K562 (cell line): ENCODE data around the gene MMP20. TPM values are rescaled to one million over a fixed set of nuclear protein-coding genes. Genes with fewer than 3 reads are reported as not detected.

Experiments used
- ATAC-seq: fragments of 200-7000 bp; cut with Tn5 transposase; 3 replicates; pipeline ENCODE4 v1.9.1; 2020; ENCODE audit warnings: moderate library complexity
- BruUV-seq: library from RNA; stranded (reverse); fragments of 400-500 nt; replicated peaks from 2 replicates; lab custom pipeline; 2021; lab: Mats Ljungman, UMichigan
- CTCF ChIA-PET: fragments of 300-600 bp; formaldehyde crosslinking; extraction: SDS; loops from one replicate; lab custom pipeline; 2021; ENCODE audit warnings: low intra/inter-chr PET ratio; lab: Yijun Ruan, JAX
- POLR2A ChIA-PET: fragments of 300-600, 350-650 bp; sonication (Branson Sonifier 250); formaldehyde crosslinking; extraction: SDS; loops from one replicate; lab custom pipeline; 2021; ENCODE audit warnings: antibody characterized with exemption, inconsistent platforms; lab: Yijun Ruan, JAX
- DNase-seq, 4 experiments: peaks; one replicate each; pipeline versions ENCODE4 v3.0.0 to v3.0.0-alpha.2; 2011 to 2018; ENCODE audit warnings: low spot score in 3 of 4, mixed read lengths in 3 of 4; ENCODE audit errors: extremely low read depth in 1 of 4
- FAIRE-seq: peaks from 2 replicates; lab custom pipeline; 2011; peaks lifted over from hg19 to GRCh38; lab: Jason Lieb, UNC
- H2AFZ ChIP-seq: 2 replicates; pipeline ENCODE4 v1.6.0; 2011; ENCODE audit warnings: low read depth, low read length, control low read depth, inconsistent platforms
- H3K27ac ChIP-seq: fragments of 200-600 bp; 3 replicates; pipeline ENCODE4 v1.8.0; 2011; ENCODE audit warnings: low read depth, mild to moderate bottlenecking, control low read depth, inconsistent platforms, low read length, moderate library complexity, mixed read lengths; ENCODE audit errors: extremely low read depth
- H3K27me3 ChIP-seq, 2 experiments: fragments of 300-600 bp in 1 of 2; 2 replicates in 1 of 2; 3 replicates in 1 of 2; pipeline versions ENCODE4 v1.6.0 to v1.8.0; 2011; ENCODE audit warnings: inconsistent platforms in 2 of 2, low read length in 2 of 2, mild to moderate bottlenecking in 1 of 2, mixed read lengths in 1 of 2, moderate library complexity in 1 of 2; ENCODE audit not compliant: control insufficient read depth in 2 of 2, insufficient read depth in 2 of 2
- H3K36me3 ChIP-seq: fragments of 300-600 bp; 3 replicates; pipeline ENCODE4 v1.8.0; 2011; ENCODE audit warnings: mild to moderate bottlenecking, low read length, inconsistent platforms; ENCODE audit not compliant: control insufficient read depth, insufficient read depth
- H3K4me1 ChIP-seq, 2 experiments: fragments of 200-600 bp in 1 of 2; replicated peaks in 1 of 2; 2 replicates in 1 of 2; 3 replicates in 1 of 2; pipeline versions ENCODE4 v1.5.1 to v1.8.0; 2011; ENCODE audit warnings: inconsistent platforms in 2 of 2, low read length in 2 of 2, mild to moderate bottlenecking in 1 of 2, mixed read lengths in 1 of 2, moderate library complexity in 1 of 2; ENCODE audit not compliant: control insufficient read depth in 2 of 2, insufficient read depth in 2 of 2
- H3K4me2 ChIP-seq: 2 replicates; pipeline ENCODE4 v1.6.1; 2011; ENCODE audit warnings: low read length, control low read depth, inconsistent platforms, mixed read lengths; ENCODE audit not compliant: insufficient read depth
- H3K4me3 ChIP-seq: fragments of 200-600 bp; sonication (generic), shearing (Covaris generic); 2 replicates; pipeline ENCODE4 v1.5.1; 2016; ENCODE audit warnings: control low read depth, inconsistent platforms
- H3K79me2 ChIP-seq: fragments of 200-600 bp; 3 replicates; pipeline ENCODE4 v1.8.0; 2011; ENCODE audit warnings: low read length, inconsistent platforms; ENCODE audit not compliant: control insufficient read depth, insufficient read depth
- H3K9ac ChIP-seq, 2 experiments: 2 replicates each; pipeline versions ENCODE4 v1.6.0 to v1.6.1; 2011; ENCODE audit warnings: low read depth in 2 of 2, low read length in 2 of 2, control low read depth in 1 of 2, inconsistent platforms in 1 of 2, mild to moderate bottlenecking in 1 of 2, mixed read lengths in 1 of 2; ENCODE audit not compliant: insufficient read depth in 1 of 2
- H3K9me1 ChIP-seq: one replicate; pipeline ENCODE4 v1.6.0; 2011; ENCODE audit warnings: inconsistent platforms, mild to moderate bottlenecking, low read length, moderate library complexity; ENCODE audit not compliant: control insufficient read depth, insufficient read depth
- H3K9me3 ChIP-seq: replicated peaks from 2 replicates; pipeline ENCODE4 v1.5.1; 2011; ENCODE audit warnings: low read depth, low read length, inconsistent platforms; ENCODE audit not compliant: control insufficient read depth, insufficient read depth
- H4K20me1 ChIP-seq: replicated peaks from 2 replicates; pipeline ENCODE4 v1.6.1; 2011; ENCODE audit warnings: low read length, inconsistent platforms, mixed read lengths; ENCODE audit not compliant: control insufficient read depth, insufficient read depth
- FOSL1 ChIP-seq: fragments of 200-800 bp; sonication (Bioruptor generic); conservative IDR thresholded peaks from 2 replicates; pipeline ENCODE4 v1.6.1; 2016; ENCODE audit warnings: missing genetic modification characterization, missing compliant biosample characterization
- HNRNPK ChIP-seq: fragments of 200-400 bp; formaldehyde crosslinking; IDR thresholded peaks from one replicate; pipeline ENCODE4 v1.6.1; 2018; ENCODE audit warnings: mild to moderate bottlenecking, low read depth, low read length; ENCODE audit not compliant: poor library complexity, severe bottlenecking
- JUND ChIP-seq, 2 experiments: IDR thresholded peaks; 2 replicates in 1 of 2; 3 replicates in 1 of 2; pipeline ENCODE4 v1.6.1; 2011; ENCODE audit warnings: borderline replicate concordance in 2 of 2, low read depth in 2 of 2, low read length in 2 of 2, improper control_type of control experiment in 1 of 2, missing biosample characterization in 1 of 2, missing genetic modification characterization in 1 of 2, missing genetic modification reagents in 1 of 2
- PTRF ChIP-seq: fragments of 450-650 bp; IDR thresholded peaks from 2 replicates; pipeline ENCODE4 v1.6.1; 2016; ENCODE audit warnings: mild to moderate bottlenecking, missing genetic modification characterization, missing compliant biosample characterization
- PYGO2 ChIP-seq: fragments of 450-650 bp; IDR thresholded peaks from 2 replicates; pipeline ENCODE4 v1.6.1; 2016; ENCODE audit warnings: mild to moderate bottlenecking, missing genetic modification characterization, moderate library complexity, missing compliant biosample characterization
- SRSF1 ChIP-seq: fragments of 200-400 bp; formaldehyde crosslinking; IDR thresholded peaks from 2 replicates; pipeline ENCODE4 v1.6.1; 2017; ENCODE audit warnings: mild to moderate bottlenecking, low read depth, low read length, moderate library complexity
- SRSF7 ChIP-seq: fragments of 200-400 bp; formaldehyde crosslinking; optimal IDR thresholded peaks from 2 replicates; pipeline ENCODE3; 2017; ENCODE audit warnings: mild to moderate bottlenecking, low read depth, low read length
- WGBS: fragments of 100-300 bp; shearing (Covaris generic); methylation state at CpG from one replicate; pipeline ENCODE4 v1.1.6; 2016; ENCODE audit warnings: low coverage, mixed read lengths; ENCODE audit not compliant: insufficient coverage; ENCODE audit errors: missing lambda C conversion rate; 5-methylcytosine and 5-hydroxymethylcytosine counted together
- in situ Hi-C: fragments of 300-500 bp; cut with MboI; formaldehyde crosslinking; loops from 4 replicates; pipeline ENCODE4 v1.15.0; 2018; ENCODE audit warnings: inconsistent platforms, mixed read lengths
- intact Hi-C: fragments of 100-400 bp; cut with micrococcal nuclease; formaldehyde crosslinking; loops from 2 replicates; pipeline ENCODE4 v1.14.2; 2022
- polyA plus RNA-seq, 8 experiments: library from polyadenylated mRNA; depleted of rRNA in 4 of 8; stranded (reverse) in 5 of 8; unstranded in 3 of 8; fragments of >200 nt; fragmentation: Nextera tagmentation in 2 of 8; fragmentation: Illumina TruSeq in 1 of 8; extraction: Ambion mirVana in 2 of 8; extraction: Trizol in 1 of 8; gene quantifications; 2 replicates each; pipeline versions ENCODE4 v1.2.1 to v1.2.3, GENCODE V29; 2011 to 2014; ENCODE audit warnings: inconsistent platforms in 1 of 8, missing spikeins in 1 of 8
- total RNA-seq, 7 experiments: library from RNA; depleted of rRNA in 6 of 7; stranded (reverse); fragments of >200 nt in 6 of 7; fragmentation: Illumina TruSeq in 2 of 7; extraction: Trizol in 2 of 7; gene quantifications; 2 replicates each; pipeline versions ENCODE4 v1.2.1 to v1.2.3, GENCODE V29; 2011 to 2021; ENCODE audit warnings: low replicate concordance in 1 of 7
- TF ChIP-seq, protein P1 (sequence below), 2 experiments: fragments of 450-650 bp in 1 of 2; sonication (generic) in 1 of 2; formaldehyde crosslinking in 1 of 2; IDR thresholded peaks in 1 of 2; conservative IDR thresholded peaks in 1 of 2; 2 replicates each; pipeline versions ENCODE4 v1.6.1 to v1.8.1; 2016 to 2023; ENCODE audit warnings: mild to moderate bottlenecking in 2 of 2, moderate library complexity in 2 of 2, inconsistent platforms in 1 of 2, missing genetic modification reagents in 1 of 2
- TF ChIP-seq, protein P2 (sequence below): sonication (generic); formaldehyde crosslinking; IDR thresholded peaks from 2 replicates; pipeline ENCODE4 v1.9.0; 2022; ENCODE audit warnings: mild to moderate bottlenecking, missing genetic modification reagents

Gene MMP20
- total and polyA plus RNA-seq, 9 of the 15 experiments (the other 6 are each of a cell fraction or from before 2014, with no cell fraction given) = not detected

DNA sequence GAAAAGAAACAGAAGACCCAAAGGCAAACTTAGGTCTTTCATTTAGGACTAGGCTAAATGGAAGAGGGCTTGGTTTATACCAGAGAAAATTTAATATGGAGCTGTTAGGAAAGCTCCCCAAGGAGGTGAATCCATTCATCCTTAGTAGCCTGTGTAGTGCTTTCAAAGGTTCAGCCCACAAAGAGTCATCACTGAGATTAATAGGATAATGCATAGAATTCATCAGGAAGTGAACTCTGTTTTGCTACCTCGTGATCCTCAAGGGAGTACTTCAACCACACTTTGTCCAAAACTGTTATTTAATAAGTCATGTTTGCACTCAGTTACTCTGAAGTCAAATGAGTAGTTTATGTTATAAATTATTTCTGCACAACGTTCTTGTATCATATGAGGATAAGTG, 51.3 kb downstream of the MMP20 start:
- Histone ChIP-seq H3K9ac (no peak overlapping the region), H3K27me3 (no peaks in the 10 kb centered on the region), H4K20me1 (no peaks in the 10 kb centered on the region), H3K79me2 (no peaks in the 10 kb centered on the region), H3K4me1 (no peaks in the 10 kb centered on the region), H3K27ac (no peak overlapping the region), H3K36me3 (no peaks in the 10 kb centered on the region), H3K4me3 (no peak overlapping the region), H3K9me1 (no peaks in the 10 kb centered on the region), H3K9me3 (no peaks in the 10 kb centered on the region), H2AFZ (no peak overlapping the region), H3K4me2 (no peak overlapping the region)
- WGBS = 0% methylated on average over 2 of the region's 2 CpGs
- TF ChIP-seq JUND (IDR thresholded peaks at IDR 0.05; ENCODE audit: borderline replicate concordance, low read depth, low read length) (no peak), JUND (tag; IDR thresholded peaks at IDR 0.05; ENCODE audit: borderline replicate concordance, low read depth, low read length) (peak; percentile 75; the same call in 2 of the 3 replicates), HNRNPK (no peak), SRSF7 (no peak), FOSL1 (tag) (peak; percentile 90), SRSF1 (no peak), PTRF (no peak), PYGO2 (tag) (no peak)
- TF ChIP-seq, protein P1, sequence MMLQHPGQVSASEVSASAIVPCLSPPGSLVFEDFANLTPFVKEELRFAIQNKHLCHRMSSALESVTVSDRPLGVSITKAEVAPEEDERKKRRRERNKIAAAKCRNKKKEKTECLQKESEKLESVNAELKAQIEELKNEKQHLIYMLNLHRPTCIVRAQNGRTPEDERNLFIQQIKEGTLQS (IDR thresholded peaks at IDR 0.05) = peak; percentile 43; the same call in 1 of the 2 replicates
- TF ChIP-seq, protein P1 (CRISPR knock-in tag; conservative IDR thresholded peaks at IDR 0.05) = no peak
- TF ChIP-seq, protein P2, sequence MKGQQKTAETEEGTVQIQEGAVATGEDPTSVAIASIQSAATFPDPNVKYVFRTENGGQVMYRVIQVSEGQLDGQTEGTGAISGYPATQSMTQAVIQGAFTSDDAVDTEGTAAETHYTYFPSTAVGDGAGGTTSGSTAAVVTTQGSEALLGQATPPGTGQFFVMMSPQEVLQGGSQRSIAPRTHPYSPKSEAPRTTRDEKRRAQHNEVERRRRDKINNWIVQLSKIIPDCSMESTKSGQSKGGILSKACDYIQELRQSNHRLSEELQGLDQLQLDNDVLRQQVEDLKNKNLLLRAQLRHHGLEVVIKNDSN (CRISPR knock-in tag) = no peak
- ChIA-PET POLR2A (no interaction called here), CTCF (no interaction called here)
- DNase-seq (no peak), ATAC-seq (no peak), FAIRE-seq (no peak)
- intact Hi-C loops = no loop called here
- in situ Hi-C loops = no loop called here
- BruUV-seq = no TSS peak
